ENCODE data around the gene PCTP.

PCTP gene

GRCh38 chr17:55751720-55752250 lies 934 bp downstream of the PCTP start:
- in situ Hi-C loops (cut with MboI; ENCODE audit: low sequenced_read_pairs), result no loop called here

- in situ Hi-C loops (cut with MboI; ENCODE audit: low sequenced_read_pairs), result no loop called here
Observed at GRCh38 chr17:55756689-55757088, 5.8 kb downstream of the PCTP start.

- in situ Hi-C loops (cut with MboI; ENCODE audit: low sequenced_read_pairs), result no loop called here
Observed at GRCh38 chr17:55757659-55758058, 6.8 kb downstream of the PCTP start.

GRCh38 chr17:55758171-55758570 lies 7.3 kb downstream of the PCTP start:
- in situ Hi-C loops (cut with MboI; ENCODE audit: low sequenced_read_pairs), result no loop called here

- in situ Hi-C loops (cut with MboI; ENCODE audit: low sequenced_read_pairs), result no loop called here
Observed at GRCh38 chr17:55760643-55761355, 9.9 kb downstream of the PCTP start.

- in situ Hi-C loops (cut with MboI; ENCODE audit: low sequenced_read_pairs), result no loop called here
Observed at GRCh38 chr17:55762086-55762858, 11.4 kb downstream of the PCTP start.

- in situ Hi-C loops (cut with MboI; ENCODE audit: low sequenced_read_pairs), result no loop called here
Observed at GRCh38 chr17:55763856-55764255, 13.0 kb downstream of the PCTP start.

- in situ Hi-C loops (cut with MboI; ENCODE audit: low sequenced_read_pairs), result no loop called here
Observed at GRCh38 chr17:55764610-55765009, 13.8 kb downstream of the PCTP start.

- in situ Hi-C loops (cut with MboI; ENCODE audit: low sequenced_read_pairs), result no loop called here
Observed at GRCh38 chr17:55765472-55765871, 14.6 kb downstream of the PCTP start.

GRCh38 chr17:55768936-55769624 lies 18.2 kb downstream of the PCTP start:
- in situ Hi-C loops (cut with MboI; ENCODE audit: low sequenced_read_pairs), result no loop called here

- in situ Hi-C loops (cut with MboI; ENCODE audit: low sequenced_read_pairs), result no loop called here
Observed at GRCh38 chr17:55769625-55770000, 18.8 kb downstream of the PCTP start.

- in situ Hi-C loops (cut with MboI; ENCODE audit: low sequenced_read_pairs), result loop anchor here (10.0 kb wide), 1 partner anchor 246 kb away; no protein-coding TSS in a partner anchor
Observed at GRCh38 chr17:55770196-55770870, 19.5 kb downstream of the PCTP start.

- in situ Hi-C loops (cut with MboI; ENCODE audit: low sequenced_read_pairs), result loop anchor here (10.0 kb wide), 1 partner anchor 247 kb away; no protein-coding TSS in a partner anchor
Observed at GRCh38 chr17:55772086-55772485, 21.2 kb downstream of the PCTP start.

GRCh38 chr17:55773671-55774070 lies 22.8 kb downstream of the PCTP start:
- in situ Hi-C loops (cut with MboI; ENCODE audit: low sequenced_read_pairs), result loop anchor here (10.0 kb wide), 1 partner anchor 249 kb away; no protein-coding TSS in a partner anchor

- in situ Hi-C loops (cut with MboI; ENCODE audit: low sequenced_read_pairs), result loop anchor here (10.0 kb wide), 1 partner anchor 250 kb away; no protein-coding TSS in a partner anchor
Observed at GRCh38 chr17:55774846-55775271, 24.0 kb downstream of the PCTP start.

GRCh38 chr17:55776271-55776670 lies 25.4 kb downstream of the PCTP start:
- in situ Hi-C loops (cut with MboI; ENCODE audit: low sequenced_read_pairs), result loop anchor here (10.0 kb wide), 1 partner anchor 251 kb away; no protein-coding TSS in a partner anchor

GRCh38 chr17:55777471-55777971 lies 26.7 kb downstream of the PCTP start:
- in situ Hi-C loops (cut with MboI; ENCODE audit: low sequenced_read_pairs), result loop anchor here (10.0 kb wide), 1 partner anchor 253 kb away; no protein-coding TSS in a partner anchor

GRCh38 chr17:55778389-55779118 lies 27.7 kb downstream of the PCTP start:
- in situ Hi-C loops (cut with MboI; ENCODE audit: low sequenced_read_pairs), result loop anchor here (10.0 kb wide), 1 partner anchor 254 kb away; no protein-coding TSS in a partner anchor

- in situ Hi-C loops (cut with MboI; ENCODE audit: low sequenced_read_pairs), result no loop called here
Observed at GRCh38 chr17:55783684-55784245, 32.9 kb downstream of the PCTP start.

Data from HL-60/S4 (cell line).